H1 (cell line): ENCODE measurements around the gene DRAM2. TPM values are rescaled to one million over a fixed set of nuclear protein-coding genes. Genes with fewer than 3 reads are reported as not detected.

ENCODE experiments used
- CTCF ChIA-PET: fragments of 300-600 bp; sonication (Branson Sonifier 250); formaldehyde crosslinking; loops from one replicate; lab custom pipeline; 2021; ENCODE audit not compliant: partially characterized antibody; lab: Charles Lee
- POLR2A ChIA-PET: fragments of 300-600 bp; sonication (Branson Sonifier 250); formaldehyde crosslinking; loops from one replicate; lab custom pipeline; 2021; ENCODE audit warnings: inconsistent platforms; ENCODE audit not compliant: partially characterized antibody; lab: Charles Lee
- DNase-seq, 2 experiments: peaks; one replicate each; pipeline versions ENCODE4 v3.0.0 to v3.0.0-alpha.2; 2010 to 2022; ENCODE audit warnings: low spot score in 2 of 2, low read depth in 1 of 2, mixed read lengths in 1 of 2
- FAIRE-seq: peaks from 2 replicates; lab custom pipeline; 2011; peaks lifted over from hg19 to GRCh38; lab: Jason Lieb, UNC
- H2AFZ ChIP-seq: 2 replicates; pipeline ENCODE4 v1.8.1; 2012; ENCODE audit warnings: low read length, inconsistent platforms
- H2AK5ac ChIP-seq: 2 replicates; pipeline ENCODE4 v1.6.1; 2013; ENCODE audit warnings: low read depth, low read length
- H2BK120ac ChIP-seq: replicated peaks from 2 replicates; pipeline ENCODE3; 2013; ENCODE audit warnings: low read depth, low read length, inconsistent platforms
- H2BK12ac ChIP-seq: 2 replicates; pipeline ENCODE4 v1.6.1; 2013; ENCODE audit warnings: low read depth, low read length
- H2BK15ac ChIP-seq: 2 replicates; pipeline ENCODE4 v1.6.1; 2013; ENCODE audit warnings: low read length
- H2BK20ac ChIP-seq: 2 replicates; pipeline ENCODE4 v1.6.1; 2013; ENCODE audit warnings: low read length
- H2BK5ac ChIP-seq: 2 replicates; pipeline ENCODE4 v1.6.1; 2013; ENCODE audit warnings: low read depth, low read length
- H3K14ac ChIP-seq: 2 replicates; pipeline ENCODE4 v1.6.1; 2013; ENCODE audit warnings: inconsistent platforms; ENCODE audit not compliant: insufficient read length
- H3K18ac ChIP-seq: 2 replicates; pipeline ENCODE4 v1.6.1; 2013; ENCODE audit warnings: low read length; ENCODE audit errors: extremely low read depth
- H3K23ac ChIP-seq: 2 replicates; pipeline ENCODE4 v1.6.1; 2013; ENCODE audit warnings: inconsistent platforms; ENCODE audit not compliant: insufficient read length
- H3K23me2 ChIP-seq: 2 replicates; pipeline ENCODE4 v1.6.1; 2013; ENCODE audit warnings: low read depth, low read length
- H3K27ac ChIP-seq: 2 replicates; pipeline ENCODE4 v1.6.1; 2011; ENCODE audit warnings: low read depth, low read length, inconsistent platforms
- H3K27me3 ChIP-seq, 4 experiments: replicated peaks in 1 of 4; 1 replicate in 1 of 4; 2 replicates in 3 of 4; pipeline versions ENCODE4 v1.6.1 to v1.8.1; 2011 to 2013; ENCODE audit warnings: low read length in 3 of 4, mild to moderate bottlenecking in 3 of 4, inconsistent platforms in 2 of 4, mixed read lengths in 2 of 4, moderate library complexity in 1 of 4; ENCODE audit not compliant: control insufficient read depth in 3 of 4, insufficient read depth in 3 of 4; ENCODE audit errors: extremely low read depth in 1 of 4
- H3K36me3 ChIP-seq, 4 experiments: 2 replicates each; pipeline versions ENCODE4 v1.6.1 to v1.8.1; 2011 to 2013; ENCODE audit warnings: mild to moderate bottlenecking in 4 of 4, low read length in 3 of 4, moderate library complexity in 2 of 4, control low read depth in 1 of 4, inconsistent platforms in 1 of 4; ENCODE audit not compliant: insufficient read depth in 4 of 4, control insufficient read depth in 2 of 4
- H3K4ac ChIP-seq: replicated peaks from 2 replicates; pipeline ENCODE3; 2013; ENCODE audit warnings: low read length, low read depth, mixed read lengths, inconsistent platforms; ENCODE audit not compliant: insufficient read length
- H3K4me1 ChIP-seq, 4 experiments: replicated peaks in 1 of 4; 1 replicate in 1 of 4; 2 replicates in 3 of 4; pipeline versions ENCODE4 v1.6.1 to v1.8.1; 2011 to 2013; ENCODE audit warnings: low read length in 3 of 4, inconsistent platforms in 2 of 4, mixed read lengths in 1 of 4; ENCODE audit not compliant: insufficient read depth in 4 of 4, control insufficient read depth in 3 of 4
- H3K4me2 ChIP-seq, 2 experiments: 2 replicates each; pipeline versions ENCODE4 v1.6.1 to v1.8.1; 2011 to 2013; ENCODE audit warnings: low read depth in 2 of 2, low read length in 2 of 2, control low read depth in 1 of 2, inconsistent platforms in 1 of 2, mild to moderate bottlenecking in 1 of 2; ENCODE audit not compliant: insufficient read depth in 1 of 2
- H3K4me3 ChIP-seq, 4 experiments: fragments of 200-600, 300-600 bp in 1 of 4; sonication (generic), shearing (Covaris generic), sonication (Bioruptor Twin) in 1 of 4; 2 replicates each; pipeline versions ENCODE4 v1.5.1 to v1.8.1; 2011 to 2016; ENCODE audit warnings: low read length in 4 of 4, low read depth in 3 of 4, control low read depth in 2 of 4, inconsistent platforms in 2 of 4, mild to moderate bottlenecking in 2 of 4, mixed read lengths in 1 of 4, moderate library complexity in 1 of 4; ENCODE audit not compliant: insufficient read depth in 2 of 4; ENCODE audit errors: extremely low read depth in 1 of 4
- H3K56ac ChIP-seq: replicated peaks from 2 replicates; pipeline ENCODE3; 2013; ENCODE audit warnings: low read depth, mild to moderate bottlenecking, mixed read lengths, low read length, inconsistent platforms; ENCODE audit not compliant: insufficient read length
- H3K79me1 ChIP-seq: 2 replicates; pipeline ENCODE4 v1.6.1; 2013; ENCODE audit warnings: low read depth, low read length, control low read depth
- H3K79me2 ChIP-seq, 2 experiments: 2 replicates each; pipeline versions ENCODE4 v1.6.1 to v1.8.1; 2012 to 2013; ENCODE audit warnings: low read length in 2 of 2, mild to moderate bottlenecking in 2 of 2, inconsistent platforms in 1 of 2; ENCODE audit not compliant: insufficient read depth in 2 of 2, control insufficient read depth in 1 of 2
- H3K9ac ChIP-seq, 4 experiments: replicated peaks in 1 of 4; 1 replicate in 1 of 4; 2 replicates in 3 of 4; pipeline versions ENCODE4 v1.6.1 to v1.8.1; 2011 to 2013; ENCODE audit warnings: low read depth in 3 of 4, low read length in 3 of 4, control low read depth in 2 of 4, mild to moderate bottlenecking in 2 of 4, moderate library complexity in 2 of 4, inconsistent platforms in 1 of 4; ENCODE audit errors: extremely low read depth in 1 of 4
- H3K9me3 ChIP-seq, 2 experiments: 2 replicates each; pipeline versions ENCODE4 v1.6.1 to v1.8.1; 2012 to 2013; ENCODE audit warnings: mild to moderate bottlenecking in 2 of 2, moderate library complexity in 2 of 2, control low read depth in 1 of 2, inconsistent platforms in 1 of 2, low read depth in 1 of 2, low read length in 1 of 2, mixed read lengths in 1 of 2; ENCODE audit not compliant: insufficient read depth in 2 of 2
- H4K20me1 ChIP-seq, 2 experiments: replicated peaks in 1 of 2; 2 replicates each; pipeline versions ENCODE3 to v1.8.1; 2011 to 2013; ENCODE audit warnings: inconsistent platforms in 2 of 2, low read length in 2 of 2, mild to moderate bottlenecking in 1 of 2; ENCODE audit not compliant: insufficient read depth in 2 of 2, control insufficient read depth in 1 of 2
- H4K5ac ChIP-seq: 2 replicates; pipeline ENCODE4 v1.6.1; 2013; ENCODE audit warnings: low read length, low read depth, mixed read lengths, inconsistent platforms; ENCODE audit not compliant: insufficient read length
- H4K8ac ChIP-seq: 2 replicates; pipeline ENCODE4 v1.8.0; 2013; ENCODE audit warnings: mild to moderate bottlenecking, moderate library complexity, low read length, inconsistent platforms; ENCODE audit not compliant: insufficient read depth; ENCODE audit errors: extremely low read depth
- H4K91ac ChIP-seq: replicated peaks from 2 replicates; pipeline ENCODE3; 2013; ENCODE audit warnings: low read length, mixed read lengths, inconsistent platforms; ENCODE audit not compliant: insufficient read length
- CREB1 ChIP-seq: IDR thresholded peaks from 2 replicates; pipeline ENCODE4 v1.6.1; 2012; ENCODE audit warnings: inconsistent platforms
- E2F6 ChIP-seq: IDR thresholded peaks from 2 replicates; pipeline ENCODE4 v1.6.1; 2012; ENCODE audit warnings: inconsistent platforms
- EGR1 ChIP-seq: IDR thresholded peaks from 2 replicates; pipeline ENCODE4 v1.6.1; 2011; ENCODE audit warnings: low read depth, low read length, borderline replicate concordance
- FOSL1 ChIP-seq: IDR thresholded peaks from 2 replicates; pipeline ENCODE4 v1.6.1; 2011; ENCODE audit warnings: mild to moderate bottlenecking, low read depth, low read length, moderate library complexity; ENCODE audit not compliant: insufficient read depth
- GABPA ChIP-seq: IDR thresholded peaks from 2 replicates; pipeline ENCODE4 v1.6.1; 2011; ENCODE audit warnings: mild to moderate bottlenecking, low read length, moderate library complexity, borderline replicate concordance; ENCODE audit not compliant: insufficient read depth
- HDAC2 ChIP-seq, 2 experiments: fragments of 300-600 bp in 1 of 2; sonication (generic) in 1 of 2; IDR thresholded peaks; 2 replicates each; pipeline ENCODE4 v1.6.1; 2011 to 2012; ENCODE audit warnings: low read depth in 2 of 2, low read length in 2 of 2, mild to moderate bottlenecking in 2 of 2, moderate library complexity in 2 of 2, borderline replicate concordance in 1 of 2, inconsistent platforms in 1 of 2
- JUND ChIP-seq: IDR thresholded peaks from 2 replicates; pipeline ENCODE4 v1.6.1; 2011; ENCODE audit warnings: mild to moderate bottlenecking, improper control_type of control experiment, low read length
- NANOG ChIP-seq: IDR thresholded peaks from 2 replicates; pipeline ENCODE4 v1.6.1; 2011; ENCODE audit warnings: low read length, low read depth, mild to moderate bottlenecking, inconsistent platforms; ENCODE audit not compliant: insufficient read depth, poor library complexity, severe bottlenecking
- POLR2A ChIP-seq, 2 experiments: IDR thresholded peaks; 1 replicate in 1 of 2; 2 replicates in 1 of 2; pipeline ENCODE4 v1.6.1; 2011; ENCODE audit warnings: low read depth in 2 of 2, low read length in 2 of 2, mild to moderate bottlenecking in 2 of 2; ENCODE audit errors: control extremely low read depth in 1 of 2
- RBBP5 ChIP-seq: IDR thresholded peaks from 2 replicates; pipeline ENCODE4 v1.7.1; 2012; ENCODE audit warnings: low read depth, mild to moderate bottlenecking, inconsistent platforms, low read length, moderate library complexity, borderline replicate concordance
- RXRA ChIP-seq: IDR thresholded peaks from 2 replicates; pipeline ENCODE4 v1.6.1; 2011; ENCODE audit warnings: low read depth, mild to moderate bottlenecking, low read length, moderate library complexity; ENCODE audit not compliant: insufficient read depth
- TBP ChIP-seq: IDR thresholded peaks from 2 replicates; pipeline ENCODE4 v1.6.1; 2011; ENCODE audit warnings: low read depth, low read length, improper control_type of control experiment
- TCF12 ChIP-seq: IDR thresholded peaks from 2 replicates; pipeline ENCODE4 v1.6.1; 2011; ENCODE audit warnings: low read depth, mild to moderate bottlenecking, low read length
- YY1 ChIP-seq: IDR thresholded peaks from 2 replicates; pipeline ENCODE4 v1.6.1; 2011; ENCODE audit warnings: low read depth, mild to moderate bottlenecking, low read length
- WGBS, 2 experiments: shearing (Covaris generic) in 1 of 2; methylation state at CpG; one replicate each; pipeline versions ENCODE4 v1.1.6 to v1.1.7; 2013 to 2015; ENCODE audit warnings: low lambda C conversion rate in 2 of 2, mixed read lengths in 2 of 2, inconsistent platforms in 1 of 2, low coverage in 1 of 2, missing lambda C conversion rate in 1 of 2; ENCODE audit not compliant: insufficient replicate concordance in 2 of 2, insufficient coverage in 1 of 2, insufficient read length in 1 of 2; ENCODE audit errors: extremely low coverage in 1 of 2, missing lambda C conversion rate in 1 of 2; 5-methylcytosine and 5-hydroxymethylcytosine counted together
- polyA plus RNA-seq, 7 experiments: library from polyadenylated mRNA; depleted of rRNA in 3 of 7; stranded (reverse) in 5 of 7; unstranded in 2 of 7; fragments of >200 nt in 5 of 7; fragments of 200-250 nt in 2 of 7; gene quantifications; 1 replicate in 5 of 7; 2 replicates in 1 of 7; 4 replicates in 1 of 7; pipeline versions ENCODE4 v1.2.1 to v1.2.3, GENCODE V29; 2011 to 2013; ENCODE audit warnings: missing spikeins in 2 of 7, mixed read lengths in 2 of 7
- total RNA-seq: library from RNA; stranded (reverse); fragmentation: NEBNext Ultra II Directional; extraction: Animal tissue kit (Norgen Biotek cat#: 25700); gene quantifications from 2 replicates; pipeline ENCODE4 v1.2.1, GENCODE V29; 2021

DRAM2 gene
- total and polyA plus RNA-seq, 2 of the 8 experiments (the other 6 are each of a cell fraction or from before 2014, with no cell fraction given) = 35.2 to 68.2 TPM

- no peak overlapping the region for H3K4ac ChIP-seq
Measured at GRCh38 chr1:111176678-111177077, 36.8 kb upstream of the DRAM2 start.

More at GRCh38 chr1:111176678-111177077, 36.8 kb upstream of the DRAM2 start:
- H4K5ac ChIP-seq = no peak overlapping the region
- H4K8ac ChIP-seq = no peak overlapping the region
- H2AK5ac ChIP-seq = no peak overlapping the region
- H4K20me1 ChIP-seq = peaks cover 0 to 2% of the 10 kb centered on the region in 2 experiments
- ChIA-PET CTCF (no interaction called here), POLR2A (no interaction called here)
- 84% methylated on average over 1 of the region's 1 CpG; no CpG with 5 or more reads in 1 of the 2 experiments for WGBS, 2 experiments
- no peak overlapping the region for H2BK5ac ChIP-seq
- no peak overlapping the region for H3K27ac ChIP-seq
- H3K18ac ChIP-seq = no peak overlapping the region
- H3K4me1 ChIP-seq = no peaks in the 10 kb centered on the region
- peaks cover 0 to 14% (median 0%) of the 10 kb centered on the region in 4 experiments; a peak in 1 of 8 replicates for H3K36me3 ChIP-seq
- no peak overlapping the region for H2BK12ac ChIP-seq
- no peak overlapping the region for H3K4me2 ChIP-seq
- FAIRE-seq (no peak), DNase-seq (no peak)
- no peak overlapping the region for H2BK120ac ChIP-seq
- H3K23me2 ChIP-seq = no peaks in the 10 kb centered on the region
- H3K14ac ChIP-seq = no peak overlapping the region
- no peaks in the 10 kb centered on the region for H3K79me1 ChIP-seq
- H3K4me3 ChIP-seq = no peak overlapping the region
- H4K91ac ChIP-seq = no peak overlapping the region
- H3K27me3 ChIP-seq = no peaks in the 10 kb centered on the region
- no peak overlapping the region for H3K23ac ChIP-seq
- H3K79me2 ChIP-seq = no peaks in the 10 kb centered on the region
- H3K9me3 ChIP-seq = no peaks in the 10 kb centered on the region
- no peak overlapping the region for H2AFZ ChIP-seq
- no peak overlapping the region for H2BK15ac ChIP-seq
- TF ChIP-seq TCF12 (no peak), E2F6 (no peak), GABPA (no peak), RBBP5 (no peak), POLR2A (IDR thresholded peaks at IDR 0.05; ENCODE audit: control extremely low read depth in 1 of 2, low read depth in 2 of 2, low read length in 2 of 2) (no peak), JUND (no peak), NANOG (no peak), EGR1 (no peak), CREB1 (no peak), TBP (no peak), FOSL1 (no peak), RXRA (no peak), HDAC2 (IDR thresholded peaks at IDR 0.05; ENCODE audit: borderline replicate concordance in 1 of 2, low read depth in 2 of 2, low read length in 2 of 2) (no peak), YY1 (no peak)
- H2BK20ac ChIP-seq = no peak overlapping the region
- H3K56ac ChIP-seq = no peak overlapping the region
- no peak overlapping the region for H3K9ac ChIP-seq
